SK-N-SH (cell line): ENCODE results near the gene ITIH5. TPM values are rescaled to one million over a fixed set of nuclear protein-coding genes. Genes with fewer than 3 reads are reported as not detected.

Experiments used
- CTCF ChIA-PET: fragments of 300-600, 350-600 bp; formaldehyde crosslinking; extraction: SDS; loops from one replicate; lab custom pipeline; 2021; lab: Yijun Ruan, JAX
- POLR2A ChIA-PET: fragments of 350-600 bp; sonication (Branson Sonifier 250); formaldehyde crosslinking; extraction: SDS; loops from one replicate; lab custom pipeline; 2020; ENCODE audit warnings: antibody characterized with exemption, inconsistent platforms; lab: Yijun Ruan, JAX
- DNase-seq: peaks from one replicate; pipeline ENCODE4 v3.0.0; 2012
- H2AFZ ChIP-seq: fragments of 200-600 bp; sonication (generic); 2 replicates; pipeline ENCODE4 v1.8.1; 2016; ENCODE audit warnings: antibody characterized with exemption, mild to moderate bottlenecking, low read depth
- H3F3A ChIP-seq: fragments of 200-600 bp; sonication (generic); replicated peaks from 2 replicates; pipeline ENCODE3; 2016; ENCODE audit warnings: antibody characterized with exemption, mild to moderate bottlenecking; ENCODE audit not compliant: insufficient read depth
- H3K27ac ChIP-seq, 2 experiments: fragments of 200-500 bp in 1 of 2; fragments of 200-600 bp in 1 of 2; sonication (Bioruptor generic) in 1 of 2; sonication (generic), shearing (Covaris generic) in 1 of 2; 2 replicates each; pipeline versions ENCODE4 v1.5.1 to v1.6.1; 2014 to 2016; ENCODE audit warnings: low read depth in 2 of 2, inconsistent platforms in 1 of 2, low read length in 1 of 2, mild to moderate bottlenecking in 1 of 2, mixed read lengths in 1 of 2
- H3K27me3 ChIP-seq: fragments of 200-600 bp; sonication (generic), shearing (Covaris generic); 2 replicates; pipeline ENCODE4 v1.6.1; 2016; ENCODE audit warnings: mixed run types; ENCODE audit not compliant: insufficient read depth
- H3K36me3 ChIP-seq, 2 experiments: fragments of 200-500 bp in 1 of 2; fragments of 200-600 bp in 1 of 2; sonication (Bioruptor generic) in 1 of 2; sonication (generic) in 1 of 2; replicated peaks in 1 of 2; 2 replicates each; pipeline versions ENCODE3 to v1.5.1; 2014 to 2016; ENCODE audit warnings: low read length in 1 of 2, mild to moderate bottlenecking in 1 of 2; ENCODE audit not compliant: insufficient read depth in 2 of 2, control insufficient read depth in 1 of 2
- H3K4me1 ChIP-seq, 2 experiments: fragments of 200-500 bp in 1 of 2; fragments of 200-600 bp in 1 of 2; sonication (Bioruptor generic) in 1 of 2; sonication (generic), shearing (Covaris generic) in 1 of 2; 2 replicates each; pipeline versions ENCODE4 v1.5.1 to v1.6.1; 2014 to 2016; ENCODE audit warnings: low read depth in 1 of 2, low read length in 1 of 2, mixed run types in 1 of 2; ENCODE audit not compliant: insufficient read depth in 2 of 2, control insufficient read depth in 1 of 2
- H3K4me2 ChIP-seq: fragments of 200-600 bp; sonication (generic), shearing (Covaris generic); 2 replicates; pipeline ENCODE4 v1.6.1; 2017; ENCODE audit warnings: mixed run types
- H3K4me3 ChIP-seq, 2 experiments: fragments of 200-500 bp in 1 of 2; fragments of 200-600 bp in 1 of 2; sonication (Bioruptor generic) in 1 of 2; sonication (generic), shearing (Covaris generic) in 1 of 2; 2 replicates each; pipeline versions ENCODE4 v1.5.1 to v1.8.1; 2014 to 2016; ENCODE audit warnings: low read depth in 2 of 2, inconsistent platforms in 1 of 2, low read length in 1 of 2, mild to moderate bottlenecking in 1 of 2, mixed read lengths in 1 of 2, moderate library complexity in 1 of 2
- H3K79me2 ChIP-seq: fragments of 200-600 bp; sonication (generic); 2 replicates; pipeline ENCODE4 v1.8.1; 2017; ENCODE audit warnings: mild to moderate bottlenecking; ENCODE audit not compliant: insufficient read depth
- H3K9ac ChIP-seq: fragments of 200-600 bp; sonication (generic); 2 replicates; pipeline ENCODE4 v1.6.1; 2017; ENCODE audit warnings: mixed run types
- H3K9me2 ChIP-seq: fragments of 200-600 bp; sonication (generic); 2 replicates; pipeline ENCODE4 v1.6.1; 2017; ENCODE audit warnings: mixed run types
- H3K9me3 ChIP-seq: fragments of 200-600 bp; sonication (generic); 2 replicates; pipeline ENCODE4 v1.6.1; 2017; ENCODE audit warnings: mixed run types, mild to moderate bottlenecking, moderate library complexity
- H4K20me1 ChIP-seq: fragments of 200-600 bp; sonication (generic); 2 replicates; pipeline ENCODE4 v1.6.1; 2017; ENCODE audit warnings: mild to moderate bottlenecking, mixed run types; ENCODE audit not compliant: insufficient read depth
- EP300 ChIP-seq, 2 experiments: IDR thresholded peaks; 2 replicates each; pipeline versions ENCODE4 v1.4.0 to v1.6.1; 2012; ENCODE audit warnings: borderline replicate concordance in 1 of 2, low read depth in 1 of 2, low read length in 1 of 2
- FOSL2 ChIP-seq: IDR thresholded peaks from 2 replicates; pipeline ENCODE4 v1.4.0; 2012; ENCODE audit warnings: low read depth, mild to moderate bottlenecking, moderate library complexity, borderline replicate concordance
- FOXJ3 ChIP-seq: sonication (generic); formaldehyde crosslinking; IDR thresholded peaks from 2 replicates; pipeline ENCODE4 v1.5.1; 2020; ENCODE audit warnings: mild to moderate bottlenecking, missing genetic modification reagents
- FOXM1 ChIP-seq: IDR thresholded peaks from 2 replicates; pipeline ENCODE4 v1.4.0; 2012; ENCODE audit warnings: low read depth, mild to moderate bottlenecking
- IRF3 ChIP-seq: fragments of 150-350 bp; IDR thresholded peaks from 2 replicates; pipeline ENCODE4 v1.6.1; 2016; ENCODE audit warnings: mild to moderate bottlenecking, low read depth, low read length
- MEF2A ChIP-seq: IDR thresholded peaks from 2 replicates; pipeline ENCODE4 v1.4.0; 2012; ENCODE audit warnings: low read depth, borderline replicate concordance
- NFIC ChIP-seq: IDR thresholded peaks from 2 replicates; pipeline ENCODE4 v1.4.0; 2012; ENCODE audit warnings: borderline replicate concordance
- NRF1 ChIP-seq: IDR thresholded peaks from 2 replicates; pipeline ENCODE4 v1.6.1; 2012; ENCODE audit warnings: low read depth, mild to moderate bottlenecking, low read length
- PBX3 ChIP-seq: IDR thresholded peaks from 2 replicates; pipeline ENCODE4; 2012
- RAD21 ChIP-seq: IDR thresholded peaks from 2 replicates; pipeline ENCODE4 v1.6.1; 2012; ENCODE audit warnings: mild to moderate bottlenecking, low read length
- RCOR1 ChIP-seq: fragments of 150-350 bp; IDR thresholded peaks from 2 replicates; pipeline ENCODE4 v1.6.1; 2017; ENCODE audit warnings: antibody characterized with exemption, low read length
- RFX5 ChIP-seq: IDR thresholded peaks from 2 replicates; pipeline ENCODE4 v1.6.1; 2012; ENCODE audit warnings: mild to moderate bottlenecking, improper control_type of control experiment, low read length
- TCF12 ChIP-seq: IDR thresholded peaks from 2 replicates; pipeline ENCODE4 v1.4.0; 2012
- USF1 ChIP-seq: IDR thresholded peaks from 2 replicates; pipeline ENCODE4 v1.4.0; 2012; ENCODE audit warnings: low read depth, borderline replicate concordance
- WGBS: methylation state at CpG from one replicate; pipeline ENCODE4 v1.1.6; 2017; ENCODE audit warnings: low lambda C conversion rate; 5-methylcytosine and 5-hydroxymethylcytosine counted together
- polyA plus RNA-seq, 3 experiments: library from polyadenylated mRNA; depleted of rRNA; stranded (reverse); fragments of >200 nt; gene quantifications; 2 replicates each; pipeline ENCODE4 v1.2.3, GENCODE V29; 2012
- TF ChIP-seq, protein P1 (sequence below): IDR thresholded peaks from 2 replicates; pipeline ENCODE4 v1.6.1; 2012; ENCODE audit warnings: mild to moderate bottlenecking, low read depth, low read length, moderate library complexity

Gene ITIH5
- polyA plus RNA-seq, 1 of the 3 experiments (the other 2 are of a cell fraction), result 0.07 TPM

DNA sequence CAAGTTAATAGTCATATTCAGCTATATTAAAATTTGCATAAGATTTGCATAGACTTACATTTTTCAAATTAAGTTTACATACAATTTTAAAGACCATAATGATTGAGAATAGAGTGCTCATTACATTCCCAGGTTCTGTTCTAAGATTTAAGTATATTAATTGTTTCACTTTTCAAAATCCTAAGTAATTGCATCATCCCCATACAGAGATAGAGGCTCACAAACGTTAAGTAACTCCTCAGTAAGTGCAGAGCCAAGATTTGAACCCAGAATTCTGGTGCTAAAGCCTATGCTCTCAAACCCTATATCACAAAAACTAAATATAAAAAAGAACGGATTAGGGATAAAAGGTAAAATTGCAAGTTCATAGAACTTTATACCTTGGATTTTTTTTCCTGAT lies 2.1 kb downstream of the ITIH5 start:
- TF ChIP-seq RFX5 (no peak), FOXM1 (no peak), NRF1 (no peak), TCF12 (no peak), RCOR1 (no peak), PBX3 (no peak), FOXJ3 (CRISPR knock-in tag) (no peak), RAD21 (no peak), USF1 (no peak), EP300 (IDR thresholded peaks at IDR 0.05; ENCODE audit: borderline replicate concordance in 1 of 2, low read depth in 1 of 2, low read length in 1 of 2) (no peak), FOSL2 (no peak), MEF2A (no peak), NFIC (no peak), IRF3 (no peak)
- TF ChIP-seq, protein P1, sequence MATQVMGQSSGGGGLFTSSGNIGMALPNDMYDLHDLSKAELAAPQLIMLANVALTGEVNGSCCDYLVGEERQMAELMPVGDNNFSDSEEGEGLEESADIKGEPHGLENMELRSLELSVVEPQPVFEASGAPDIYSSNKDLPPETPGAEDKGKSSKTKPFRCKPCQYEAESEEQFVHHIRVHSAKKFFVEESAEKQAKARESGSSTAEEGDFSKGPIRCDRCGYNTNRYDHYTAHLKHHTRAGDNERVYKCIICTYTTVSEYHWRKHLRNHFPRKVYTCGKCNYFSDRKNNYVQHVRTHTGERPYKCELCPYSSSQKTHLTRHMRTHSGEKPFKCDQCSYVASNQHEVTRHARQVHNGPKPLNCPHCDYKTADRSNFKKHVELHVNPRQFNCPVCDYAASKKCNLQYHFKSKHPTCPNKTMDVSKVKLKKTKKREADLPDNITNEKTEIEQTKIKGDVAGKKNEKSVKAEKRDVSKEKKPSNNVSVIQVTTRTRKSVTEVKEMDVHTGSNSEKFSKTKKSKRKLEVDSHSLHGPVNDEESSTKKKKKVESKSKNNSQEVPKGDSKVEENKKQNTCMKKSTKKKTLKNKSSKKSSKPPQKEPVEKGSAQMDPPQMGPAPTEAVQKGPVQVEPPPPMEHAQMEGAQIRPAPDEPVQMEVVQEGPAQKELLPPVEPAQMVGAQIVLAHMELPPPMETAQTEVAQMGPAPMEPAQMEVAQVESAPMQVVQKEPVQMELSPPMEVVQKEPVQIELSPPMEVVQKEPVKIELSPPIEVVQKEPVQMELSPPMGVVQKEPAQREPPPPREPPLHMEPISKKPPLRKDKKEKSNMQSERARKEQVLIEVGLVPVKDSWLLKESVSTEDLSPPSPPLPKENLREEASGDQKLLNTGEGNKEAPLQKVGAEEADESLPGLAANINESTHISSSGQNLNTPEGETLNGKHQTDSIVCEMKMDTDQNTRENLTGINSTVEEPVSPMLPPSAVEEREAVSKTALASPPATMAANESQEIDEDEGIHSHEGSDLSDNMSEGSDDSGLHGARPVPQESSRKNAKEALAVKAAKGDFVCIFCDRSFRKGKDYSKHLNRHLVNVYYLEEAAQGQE, result no peak
- ChIA-PET CTCF (interaction anchor here (1.7 to 5.0 kb wide), 3 partner anchors 18 to 139 kb away, joined by 4 to 26 read pairs (median 8); no protein-coding TSS in a partner anchor), POLR2A (no interaction called here)
- no peak overlapping the region for H3K27ac ChIP-seq
- H3F3A ChIP-seq, result no peaks in the 10 kb centered on the region
- peaks cover 0 to 7% of the 10 kb centered on the region in 2 experiments; a peak in 1 of 4 replicates for H3K4me1 ChIP-seq
- DNase-seq, result no peak
- WGBS, result 45% methylated on average over 2 of the region's 2 CpGs
- H3K27me3 ChIP-seq, result peaks cover 17% of the 10 kb centered on the region
- H3K9ac ChIP-seq, result no peak overlapping the region
- no peak overlapping the region for H3K4me3 ChIP-seq
- no peaks in the 10 kb centered on the region for H3K9me2 ChIP-seq
- no peaks in the 10 kb centered on the region for H3K9me3 ChIP-seq
- no peak overlapping the region for H3K4me2 ChIP-seq
- no peak overlapping the region for H2AFZ ChIP-seq
- no peaks in the 10 kb centered on the region for H3K79me2 ChIP-seq
- no peaks in the 10 kb centered on the region for H3K36me3 ChIP-seq
- no peaks in the 10 kb centered on the region for H4K20me1 ChIP-seq
